Activated CD8-positive, alpha-beta memory T cell treated with anti-CD3 and anti-CD28 coated beads, Interleukin-2, amount 50 U/mL, for 1 hour (primary cell): ENCODE results near the gene MAGEB18.

Experiments
- DNase-seq: peaks from one replicate; pipeline ENCODE4 v3.0.0-alpha.2; 2020; ENCODE audit errors: extremely low read depth

The MAGEB18 gene

DNA sequence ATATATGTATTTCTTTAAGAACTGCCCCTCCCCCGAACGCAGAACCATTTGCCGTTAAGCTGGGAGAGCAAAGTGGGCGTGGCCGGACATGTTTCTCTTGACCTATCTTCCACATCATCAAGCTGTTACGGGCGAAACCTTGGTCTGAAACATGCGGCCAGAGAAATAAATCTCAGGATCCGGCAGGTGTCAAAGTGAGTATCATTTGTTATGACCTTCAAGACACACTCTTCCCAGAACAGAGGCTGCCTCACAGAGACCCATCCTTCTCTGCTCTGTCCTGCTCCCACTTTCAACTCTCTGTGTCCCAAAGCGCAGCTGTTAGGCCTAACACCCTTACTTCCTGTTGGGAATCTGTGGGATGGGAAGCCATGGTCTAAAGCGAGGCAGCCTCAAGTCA lies at the start of gene MAGEB18:
TSS of gene MAGEB18 (plus strand) at position 70 of the 400 bp plus-strand sequence. CDS start 643 bp downstream, outside the sequence.
- no peak for DNase-seq

DNA sequence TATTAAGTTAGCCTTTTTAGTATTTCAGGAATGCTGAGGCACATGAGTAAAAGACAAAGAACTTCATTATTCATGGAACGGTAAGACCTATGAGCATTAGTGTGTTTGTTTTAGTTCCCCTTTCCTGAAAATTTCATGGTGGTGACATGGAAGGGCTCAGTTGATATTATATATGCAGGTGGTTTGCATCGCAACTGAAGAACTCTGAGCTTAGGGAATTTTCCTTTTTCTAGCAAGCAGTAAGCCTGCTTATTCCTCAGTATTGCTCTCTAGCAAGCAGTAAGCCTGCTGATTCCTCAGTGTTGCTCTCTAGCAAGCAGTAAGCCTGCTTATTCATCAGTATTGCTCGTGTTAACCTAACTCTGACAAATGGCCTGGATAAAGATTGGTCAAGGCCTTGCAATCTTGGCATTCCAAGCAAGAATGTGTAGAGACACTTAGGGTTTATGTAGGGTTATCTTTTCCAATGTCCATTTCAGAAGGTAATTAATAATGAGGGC lies 37.7 kb upstream of the MAGEB18 start:
- DNase-seq, result no peak

DNA sequence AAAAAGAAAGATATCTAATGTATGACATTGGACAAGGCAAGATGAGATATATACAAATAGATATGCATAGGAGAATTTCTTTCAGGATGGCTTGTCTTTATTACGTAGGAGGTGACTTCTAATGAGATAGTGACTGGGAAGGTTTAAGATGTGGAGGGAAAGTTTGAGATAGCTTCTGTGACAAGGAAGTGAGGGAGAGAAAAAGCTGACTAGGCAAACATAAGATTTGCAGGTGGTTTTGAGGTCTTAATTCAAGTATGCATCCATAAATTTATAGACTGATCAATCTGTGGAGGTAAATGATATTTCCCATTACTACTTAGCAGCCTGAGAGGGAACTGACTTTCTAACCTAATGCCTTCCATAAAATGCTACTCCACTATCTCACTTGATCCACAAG lies 29.0 kb upstream of the MAGEB18 start:
- no peak for DNase-seq

DNA sequence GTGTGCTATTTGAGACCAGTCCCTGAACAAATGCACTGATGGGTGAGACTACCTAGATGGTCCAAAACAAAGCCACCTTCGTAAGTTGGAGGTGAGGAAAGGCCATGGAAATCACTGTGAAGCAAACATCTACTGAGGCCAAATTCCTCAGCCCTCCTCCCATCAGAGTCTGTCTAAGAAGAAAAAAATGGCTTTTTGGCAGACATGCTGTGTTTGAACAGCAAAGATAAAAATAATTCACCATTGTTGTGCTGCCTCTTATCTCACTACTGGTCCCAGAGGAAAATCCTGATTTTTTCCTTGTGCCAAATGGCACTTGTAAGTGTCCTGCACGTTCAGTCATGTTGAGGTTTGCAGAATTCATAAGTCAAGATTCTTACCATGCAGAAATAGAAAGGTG lies 7.9 kb downstream of the MAGEB18 start:
- no peak for DNase-seq

DNA sequence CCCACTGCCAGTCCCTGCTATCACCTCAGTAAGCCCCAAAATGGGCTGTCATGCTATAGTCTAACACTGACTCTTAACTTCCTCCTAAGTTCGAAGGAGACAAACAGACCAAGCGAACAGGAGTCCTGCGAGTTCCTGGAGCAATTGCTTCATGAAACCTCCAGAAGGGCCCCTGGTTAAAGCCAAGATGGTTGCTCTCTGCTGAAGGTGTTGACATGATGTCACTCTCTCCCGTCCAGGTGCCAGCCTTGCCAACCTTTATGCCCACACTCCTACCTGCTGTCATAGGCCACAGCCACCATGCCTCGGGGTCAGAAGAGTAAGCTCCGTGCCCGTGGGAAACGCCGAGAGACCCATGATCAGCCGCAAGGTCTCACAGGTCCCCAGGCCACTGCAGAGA lies 22.2 kb downstream of the MAGEB18 start, which contains the start of gene MAGEB6B:
TSS of gene MAGEB6B (plus strand) at position 301 of the 400 bp plus-strand sequence. CDS start at position 301, 0 bp downstream.
- DNase-seq, result no peak
